ENCODE results near the gene MRPL14.

MRPL14 gene

DNA sequence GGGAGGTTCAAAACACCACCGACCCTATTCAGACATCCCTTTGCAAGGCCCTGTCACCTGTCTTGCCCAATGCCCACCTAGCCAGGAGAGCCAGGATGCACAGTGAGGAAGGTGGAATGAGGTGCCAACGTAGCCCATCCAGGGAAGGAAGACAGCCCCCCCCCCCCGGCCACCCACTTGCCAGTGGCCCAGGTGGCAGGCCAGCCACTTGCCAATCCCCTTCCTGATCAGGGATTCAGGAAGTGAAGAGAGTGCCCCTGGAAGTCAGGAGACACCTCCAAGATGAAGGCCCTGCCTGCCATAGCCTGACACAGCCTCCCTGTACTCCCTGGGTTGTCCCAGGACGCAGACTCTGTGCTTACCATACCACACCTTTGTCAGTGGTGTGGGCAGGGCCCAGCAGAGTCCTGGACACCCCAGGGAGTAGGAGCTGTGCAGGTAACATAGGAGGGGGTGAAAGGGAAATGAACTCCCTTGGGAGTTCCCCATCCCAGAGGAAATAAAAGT, 54.7 kb downstream of the MRPL14 start:
- H3K9ac ChIP-seq (ENCODE audit: low read length): peak overlapping the region; percentile 52
- H3K4me1 ChIP-seq (ENCODE audit: control insufficient read depth, insufficient read depth, low read length): peaks cover 41% of the 10 kb centered on the region
- peaks cover 13% of the 10 kb centered on the region for H3K27me3 ChIP-seq (ENCODE audit: control insufficient read depth, insufficient read depth, low read length)
- H3K4me3 ChIP-seq (ENCODE audit: low read length): peak overlapping the region; percentile 32
- H3K36me3 ChIP-seq (ENCODE audit: control insufficient read depth, insufficient read depth, low read length): no peaks in the 10 kb centered on the region
- no peaks in the 10 kb centered on the region for H3K9me3 ChIP-seq (ENCODE audit: control insufficient read depth, low read length)

DNA sequence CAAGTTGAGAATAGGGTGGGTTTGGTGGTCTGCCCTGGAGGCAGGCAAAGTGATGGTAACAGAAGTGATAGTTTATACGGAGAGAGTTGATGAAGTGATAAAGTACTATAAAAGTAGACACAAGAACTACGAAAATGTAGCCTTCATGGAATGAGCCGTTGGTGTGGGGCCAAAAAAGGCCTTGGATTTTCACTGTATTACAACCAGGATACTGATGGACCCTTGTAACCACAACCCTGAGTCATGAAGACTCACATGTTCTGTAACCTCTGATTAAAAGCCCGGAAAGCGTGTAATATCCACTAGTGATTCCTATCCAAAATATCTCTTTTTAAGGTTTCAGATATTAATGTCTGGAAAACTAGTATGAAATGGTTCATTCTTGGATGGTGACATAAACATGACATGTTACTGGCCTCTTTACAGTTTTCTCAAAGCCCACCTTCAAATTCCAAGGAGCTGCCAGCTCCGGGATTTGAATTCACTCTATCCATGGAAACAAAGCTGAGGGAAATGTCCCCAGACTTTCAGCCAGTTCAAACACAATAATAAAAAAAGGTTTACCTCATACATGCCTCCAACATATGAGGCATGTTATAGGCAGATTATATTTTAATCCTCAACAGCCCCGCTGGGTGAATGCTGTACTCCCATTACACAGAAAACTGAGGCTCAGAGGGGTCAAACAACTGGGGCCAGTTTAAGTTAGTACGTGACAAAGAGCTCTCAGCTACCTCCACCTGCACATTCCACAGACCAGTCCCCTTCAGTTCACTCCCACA, 55.4 kb downstream of the MRPL14 start:
- H3K4me1 ChIP-seq (ENCODE audit: control insufficient read depth, insufficient read depth, low read length): peaks cover 40% of the 10 kb centered on the region

DNA sequence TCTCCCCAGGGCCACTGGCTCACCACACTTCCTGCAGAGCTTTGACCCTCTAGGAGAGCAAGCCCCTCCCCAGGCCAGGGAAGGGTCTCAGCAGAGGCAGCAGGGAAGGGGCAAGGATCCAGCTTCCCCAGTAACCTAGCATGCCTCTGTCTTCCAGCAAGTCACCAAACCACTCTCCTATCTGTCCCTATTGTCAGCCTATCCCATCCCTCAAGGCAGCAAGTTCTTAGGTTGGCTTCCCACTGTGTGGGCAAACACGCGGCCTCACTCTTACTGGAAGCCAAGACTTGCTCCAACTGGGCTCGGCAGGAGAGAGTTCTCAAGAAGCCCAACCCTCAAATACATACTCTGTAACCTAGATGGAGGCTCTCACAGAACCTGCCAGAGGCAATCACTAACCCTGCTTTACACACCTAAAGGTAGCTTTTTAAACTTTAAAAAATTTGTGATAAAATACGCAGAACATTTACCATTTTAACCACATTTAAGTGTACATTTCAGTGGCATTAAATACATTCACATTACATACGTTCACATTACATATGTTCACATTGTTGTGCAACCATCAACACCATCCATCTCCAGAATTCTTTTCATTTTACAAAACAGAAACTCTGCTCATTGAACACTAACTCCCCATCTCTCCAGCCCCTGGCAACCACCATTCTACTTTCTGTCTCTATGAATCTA, 58.5 kb downstream of the MRPL14 start:
- Histone ChIP-seq H3K4me1 (ENCODE audit: control insufficient read depth, insufficient read depth, low read length) (peaks cover 27% of the 10 kb centered on the region), H3K36me3 (ENCODE audit: control insufficient read depth, insufficient read depth, low read length) (no peaks in the 10 kb centered on the region), H3K27me3 (ENCODE audit: control insufficient read depth, insufficient read depth, low read length) (no peaks in the 10 kb centered on the region), H3K9me3 (ENCODE audit: control insufficient read depth, low read length) (no peaks in the 10 kb centered on the region), H3K4me3 (ENCODE audit: low read length) (no peak overlapping the region), H3K9ac (ENCODE audit: low read length) (no peak overlapping the region)

More for the DNA sequence above, 55.4 kb downstream of the MRPL14 start:
- no peaks in the 10 kb centered on the region for H3K9me3 ChIP-seq (ENCODE audit: control insufficient read depth, low read length)
- H3K27me3 ChIP-seq (ENCODE audit: control insufficient read depth, insufficient read depth, low read length): peaks cover 13% of the 10 kb centered on the region
- no peak overlapping the region for H3K9ac ChIP-seq (ENCODE audit: low read length)
- no peaks in the 10 kb centered on the region for H3K36me3 ChIP-seq (ENCODE audit: control insufficient read depth, insufficient read depth, low read length)
- H3K4me3 ChIP-seq (ENCODE audit: low read length): no peak overlapping the region

DNA sequence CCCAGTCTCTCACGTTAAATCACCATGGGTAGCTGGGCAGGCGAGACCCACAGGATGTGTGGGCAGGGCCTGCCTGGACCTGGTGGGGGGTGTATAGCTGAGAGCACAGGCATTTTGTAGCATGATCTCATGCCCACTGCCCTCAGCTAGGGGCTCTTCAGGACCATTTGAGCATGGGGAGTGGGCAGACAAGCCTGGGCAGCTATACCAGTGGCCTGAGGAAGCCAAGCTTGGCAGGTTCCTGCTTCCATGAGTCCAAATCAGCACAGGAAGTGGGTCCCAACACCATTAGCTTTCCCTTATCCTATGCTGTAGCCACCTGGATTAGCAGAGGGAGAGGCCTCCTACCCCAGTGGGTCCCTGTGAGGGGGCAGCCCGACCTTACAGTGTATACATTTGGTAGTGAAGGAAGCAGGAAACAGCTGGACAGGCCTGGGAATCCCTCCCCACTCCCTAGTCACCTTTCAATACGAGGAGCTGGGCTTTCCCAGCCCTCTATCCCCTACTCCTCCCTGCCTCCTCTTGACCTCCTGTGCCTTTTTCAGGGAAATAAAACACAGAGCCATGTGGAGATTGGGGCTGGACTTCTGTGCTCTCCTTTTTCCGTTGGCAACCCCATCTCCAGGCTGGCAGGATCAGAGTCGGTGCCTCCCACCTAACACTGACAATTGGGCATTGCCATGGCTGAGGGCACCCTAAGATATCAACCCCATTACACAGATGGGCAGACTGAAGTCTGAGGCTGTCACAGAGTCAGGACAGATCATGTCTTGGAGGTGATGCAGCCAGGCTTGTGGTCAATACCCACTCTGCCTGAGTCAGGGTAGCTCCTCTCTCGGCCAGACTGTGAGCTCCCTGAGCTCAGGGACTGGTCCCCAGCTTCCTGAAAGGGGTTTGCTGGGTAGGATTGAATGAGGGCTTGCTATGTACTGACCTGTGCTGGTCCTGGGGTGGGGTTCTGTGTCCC, 59.8 kb downstream of the MRPL14 start:
- Histone ChIP-seq H3K4me1 (ENCODE audit: control insufficient read depth, insufficient read depth, low read length) (peaks cover 17% of the 10 kb centered on the region), H3K9ac (ENCODE audit: low read length) (no peak overlapping the region), H3K36me3 (ENCODE audit: control insufficient read depth, insufficient read depth, low read length) (no peaks in the 10 kb centered on the region), H3K9me3 (ENCODE audit: control insufficient read depth, low read length) (no peaks in the 10 kb centered on the region), H3K4me3 (ENCODE audit: low read length) (no peak overlapping the region), H3K27me3 (ENCODE audit: control insufficient read depth, insufficient read depth, low read length) (no peaks in the 10 kb centered on the region)

DNA sequence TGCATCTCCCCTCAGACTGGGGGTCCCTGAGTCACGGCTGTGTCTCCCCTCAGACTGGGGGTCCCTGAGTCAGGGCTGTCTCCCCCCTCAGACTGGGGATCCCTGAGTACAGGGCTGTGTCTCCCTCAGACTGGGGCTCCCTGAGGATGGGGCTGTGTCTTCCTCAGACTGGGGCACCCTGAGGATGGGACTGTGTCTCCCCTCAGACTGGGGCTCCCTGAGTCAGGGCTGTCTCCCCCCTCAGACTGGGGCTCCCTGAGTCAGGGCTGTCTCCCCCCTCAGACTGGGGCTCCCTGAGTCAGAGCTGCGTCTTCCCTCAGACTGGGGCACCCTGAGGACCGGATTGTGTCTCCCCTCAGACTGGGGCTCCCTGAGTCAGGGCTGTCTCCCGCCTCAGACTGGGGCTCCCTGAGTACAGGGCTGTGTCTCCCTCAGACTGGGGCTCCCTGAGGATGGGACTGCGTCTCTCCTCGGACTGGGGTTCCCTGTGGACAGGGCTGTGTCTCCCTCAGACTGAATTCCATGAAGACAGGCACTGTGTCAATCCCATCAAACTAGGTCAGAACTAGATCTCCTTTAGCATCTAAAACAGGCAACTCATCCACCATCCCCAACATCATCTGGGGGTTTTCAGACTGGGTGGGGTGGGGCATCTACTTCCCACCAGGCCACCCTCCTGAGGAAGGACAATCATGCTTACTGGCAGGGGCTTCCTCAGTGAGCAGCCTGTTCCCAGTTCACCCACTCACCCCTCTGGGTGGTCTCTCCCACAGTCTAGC, 60.7 kb downstream of the MRPL14 start:
- no peaks in the 10 kb centered on the region for H3K27me3 ChIP-seq (ENCODE audit: control insufficient read depth, insufficient read depth, low read length)
- H3K9ac ChIP-seq (ENCODE audit: low read length): no peak overlapping the region
- H3K4me3 ChIP-seq (ENCODE audit: low read length): no peak overlapping the region
- H3K4me1 ChIP-seq (ENCODE audit: control insufficient read depth, insufficient read depth, low read length): peaks cover 14% of the 10 kb centered on the region
- H3K36me3 ChIP-seq (ENCODE audit: control insufficient read depth, insufficient read depth, low read length): no peaks in the 10 kb centered on the region
- no peaks in the 10 kb centered on the region for H3K9me3 ChIP-seq (ENCODE audit: control insufficient read depth, low read length)

DNA sequence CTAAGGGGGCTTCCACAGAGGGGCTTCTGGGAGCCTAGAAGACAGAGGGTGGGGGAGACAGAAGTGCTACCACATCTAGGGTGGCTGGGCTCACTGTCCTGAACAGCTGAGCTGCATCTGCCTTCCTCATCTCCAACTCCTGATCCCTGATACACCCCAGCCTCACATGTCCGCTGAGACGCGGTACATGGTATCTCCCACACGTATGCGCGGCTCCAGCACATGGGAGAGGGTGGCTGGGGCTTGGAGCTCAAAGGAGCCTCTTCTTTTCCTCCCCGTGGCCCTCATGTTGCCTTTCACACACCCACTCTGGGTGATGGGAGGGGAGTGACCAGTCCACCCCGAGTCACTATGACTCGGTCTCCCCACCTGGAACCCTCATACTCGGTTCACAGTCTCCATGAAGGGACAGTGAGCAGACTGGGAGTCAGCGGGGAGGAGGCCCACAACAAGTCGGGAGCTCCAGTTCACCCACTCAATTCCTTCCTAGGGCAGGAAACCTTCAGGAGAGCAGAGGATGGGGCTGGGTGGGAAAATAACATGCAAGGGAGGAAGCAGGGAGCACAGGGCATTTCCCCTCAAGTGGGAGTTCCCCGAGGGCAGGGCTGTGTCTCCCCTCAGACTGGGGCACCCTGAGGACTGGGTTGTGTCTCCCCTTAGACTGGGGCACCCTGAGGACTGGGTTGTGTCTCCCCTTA, 61.7 kb downstream of the MRPL14 start:
- no peak overlapping the region for H3K9ac ChIP-seq (ENCODE audit: low read length)
- H3K9me3 ChIP-seq (ENCODE audit: control insufficient read depth, low read length): no peaks in the 10 kb centered on the region
- H3K4me1 ChIP-seq (ENCODE audit: control insufficient read depth, insufficient read depth, low read length): peaks cover 14% of the 10 kb centered on the region
- no peaks in the 10 kb centered on the region for H3K36me3 ChIP-seq (ENCODE audit: control insufficient read depth, insufficient read depth, low read length)
- no peaks in the 10 kb centered on the region for H3K27me3 ChIP-seq (ENCODE audit: control insufficient read depth, insufficient read depth, low read length)
- H3K4me3 ChIP-seq (ENCODE audit: low read length): no peak overlapping the region

DNA sequence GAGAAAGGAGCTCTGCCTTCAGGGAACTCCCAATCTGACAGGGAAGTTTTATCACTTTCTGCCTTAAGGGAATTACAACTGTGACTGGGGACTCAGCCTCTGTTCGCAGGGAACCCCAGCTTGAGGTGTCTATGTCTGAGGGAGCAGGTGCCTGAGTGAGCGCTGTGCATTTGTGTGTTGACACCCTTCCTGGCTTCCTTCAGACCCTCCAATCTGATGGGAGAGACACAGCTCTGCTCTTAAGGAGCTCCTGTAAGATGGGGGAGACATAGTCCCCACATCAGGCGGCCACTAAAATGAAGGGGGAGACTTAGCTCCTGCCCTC, 62.3 kb downstream of the MRPL14 start:
- no peaks in the 10 kb centered on the region for H3K36me3 ChIP-seq (ENCODE audit: control insufficient read depth, insufficient read depth, low read length)
- no peaks in the 10 kb centered on the region for H3K9me3 ChIP-seq (ENCODE audit: control insufficient read depth, low read length)
- H3K27me3 ChIP-seq (ENCODE audit: control insufficient read depth, insufficient read depth, low read length): no peaks in the 10 kb centered on the region
- H3K4me1 ChIP-seq (ENCODE audit: control insufficient read depth, insufficient read depth, low read length): peaks cover 10% of the 10 kb centered on the region
- no peak overlapping the region for H3K4me3 ChIP-seq (ENCODE audit: low read length)
- no peak overlapping the region for H3K9ac ChIP-seq (ENCODE audit: low read length)

DNA sequence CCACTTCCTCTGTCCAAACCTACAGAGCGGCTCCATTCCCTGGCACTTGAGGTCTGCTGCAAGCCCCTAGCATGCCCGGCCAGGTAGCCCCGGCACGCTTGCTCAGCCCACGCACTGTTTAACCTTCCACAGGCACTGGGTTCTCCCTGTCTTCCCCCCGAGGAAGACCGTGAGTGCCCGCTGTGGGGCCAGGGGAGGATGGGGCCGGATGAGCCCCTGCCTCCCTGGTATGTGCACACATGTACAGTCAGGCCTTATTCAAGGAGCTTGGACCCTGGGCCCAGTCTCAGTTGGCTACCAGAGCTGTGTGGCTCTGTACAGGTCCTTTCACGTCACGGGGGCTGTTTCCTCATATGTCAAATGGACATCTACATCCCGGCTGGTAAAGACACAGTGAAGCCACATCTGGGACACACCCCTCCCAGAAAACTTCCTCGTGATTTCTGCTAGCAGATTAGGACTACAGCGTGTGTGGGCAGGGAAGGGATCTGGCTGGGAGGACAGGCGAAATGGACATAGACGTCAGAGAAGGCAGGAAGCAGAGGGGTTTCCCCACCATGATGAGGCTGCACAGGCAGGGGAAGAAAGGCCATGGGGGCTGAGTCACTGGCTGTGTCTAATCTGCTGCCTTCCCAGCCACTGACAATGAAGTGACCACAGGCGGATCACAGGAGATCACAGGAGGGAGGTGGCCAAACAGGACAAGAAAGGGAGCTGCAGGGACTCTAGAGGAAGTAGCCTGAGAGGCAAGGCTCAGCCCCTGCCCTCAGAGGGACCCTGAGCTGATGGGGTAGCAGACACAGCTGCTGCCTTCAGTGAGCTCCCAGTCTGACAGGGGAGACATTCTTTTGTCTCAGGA, 62.9 kb downstream of the MRPL14 start:
- H3K9ac ChIP-seq (ENCODE audit: low read length): no peak overlapping the region
- no peaks in the 10 kb centered on the region for H3K9me3 ChIP-seq (ENCODE audit: control insufficient read depth, low read length)
- H3K27me3 ChIP-seq (ENCODE audit: control insufficient read depth, insufficient read depth, low read length): no peaks in the 10 kb centered on the region
- H3K4me3 ChIP-seq (ENCODE audit: low read length): no peak overlapping the region
- peaks cover 15% of the 10 kb centered on the region for H3K4me1 ChIP-seq (ENCODE audit: control insufficient read depth, insufficient read depth, low read length)
- H3K36me3 ChIP-seq (ENCODE audit: control insufficient read depth, insufficient read depth, low read length): no peaks in the 10 kb centered on the region

DNA sequence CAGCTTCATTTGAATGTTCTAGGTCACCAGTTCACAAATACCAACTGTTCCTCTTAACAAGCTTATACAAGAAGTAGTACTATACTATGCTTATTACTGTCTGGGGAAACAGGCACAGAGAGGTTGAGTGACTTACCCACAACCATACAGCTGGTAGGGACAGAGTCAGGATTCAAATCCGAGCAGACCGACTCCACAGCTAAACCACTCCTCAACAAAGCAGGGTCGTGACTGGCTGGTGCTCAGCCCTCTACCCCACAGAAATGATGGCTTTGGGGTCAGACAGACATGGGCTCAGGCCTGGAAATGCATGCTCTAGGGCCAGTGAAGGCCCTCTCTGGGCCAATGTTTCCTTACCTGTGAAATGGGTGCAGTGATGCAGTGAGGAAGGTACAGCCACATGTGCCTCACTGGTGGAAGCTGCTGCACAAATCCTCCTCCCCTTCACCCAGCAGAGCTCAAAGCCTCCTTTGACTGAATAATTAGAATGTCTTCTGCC, 63.6 kb downstream of the MRPL14 start:
- Histone ChIP-seq H3K9ac (ENCODE audit: low read length) (no peak overlapping the region), H3K4me3 (ENCODE audit: low read length) (no peak overlapping the region), H3K9me3 (ENCODE audit: control insufficient read depth, low read length) (no peaks in the 10 kb centered on the region), H3K27me3 (ENCODE audit: control insufficient read depth, insufficient read depth, low read length) (no peaks in the 10 kb centered on the region), H3K4me1 (ENCODE audit: control insufficient read depth, insufficient read depth, low read length) (peaks cover 22% of the 10 kb centered on the region), H3K36me3 (ENCODE audit: control insufficient read depth, insufficient read depth, low read length) (no peaks in the 10 kb centered on the region)

Data from mucosa of stomach (tissue), 1 donor.